ENCODE results near the gene ANO8.

Gene ANO8

DNA sequence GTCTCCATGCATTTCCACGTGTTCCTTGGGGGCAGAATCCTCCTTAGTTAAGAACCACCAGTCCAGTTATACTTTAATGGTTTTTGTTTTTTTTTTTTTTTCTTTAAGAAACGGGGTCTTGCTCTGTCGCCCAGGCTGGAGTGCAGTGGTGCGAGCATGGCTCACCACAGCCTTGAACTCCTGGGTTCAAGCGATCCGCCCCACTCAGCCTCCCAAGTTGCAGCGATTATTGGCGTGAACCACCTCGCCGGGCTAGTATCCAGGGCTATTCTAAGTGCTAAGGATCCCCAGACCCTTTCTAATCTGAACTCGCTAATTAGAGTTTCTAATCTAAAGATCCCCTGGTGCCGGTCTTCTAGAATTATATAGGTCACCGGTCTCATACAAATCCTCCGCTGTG is 41.0 kb downstream of the ANO8 start:
- H3K9ac ChIP-seq (ENCODE audit: low read length) = no peak overlapping the region
- no peak overlapping the region for H3K4ac ChIP-seq (ENCODE audit: low read depth in 1 of 2, low read length in 2 of 2)
- H3K4me3 ChIP-seq (ENCODE audit: insufficient read depth in 1 of 2, low read depth in 1 of 2, low read length in 2 of 2) = no peak overlapping the region
- 96% methylated on average over 13 of the region's 14 CpGs for WGBS
- no peak overlapping the region for H2BK15ac ChIP-seq (ENCODE audit: low read depth, poor library complexity, severe bottlenecking)
- no peaks in the 10 kb centered on the region for H3K9me3 ChIP-seq (ENCODE audit: control insufficient read depth, low read length)
- H2BK120ac ChIP-seq (ENCODE audit: low read depth, low read length) = no peak overlapping the region
- H2AK5ac ChIP-seq (ENCODE audit: low read length, severe bottlenecking) = no peak overlapping the region
- H4K91ac ChIP-seq (ENCODE audit: low read length) = no peak overlapping the region
- H3K79me1 ChIP-seq (replicated peaks; ENCODE audit: low read length, poor library complexity, severe bottlenecking) = peaks cover 16% of the 10 kb centered on the region
- no peak overlapping the region for H3K27ac ChIP-seq (ENCODE audit: low read length, poor library complexity, severe bottlenecking)
- DNase-seq = no peak
- H3K18ac ChIP-seq (ENCODE audit: low read depth in 1 of 2, low read length in 2 of 2) = no peak overlapping the region
- no peak overlapping the region for H3K14ac ChIP-seq (ENCODE audit: low read length in 2 of 2)
- H2BK5ac ChIP-seq (ENCODE audit: low read depth, low read length, poor library complexity, severe bottlenecking) = no peak overlapping the region
- no peak overlapping the region for H4K8ac ChIP-seq (ENCODE audit: low read length)
- H3K4me1 ChIP-seq (ENCODE audit: control insufficient read depth, insufficient read depth, low read depth, low read length) = peaks cover 18% of the 10 kb centered on the region
- H2BK12ac ChIP-seq (ENCODE audit: low read length in 2 of 2) = no peak overlapping the region
- H2AFZ ChIP-seq (ENCODE audit: low read depth, low read length) = no peak overlapping the region
- peaks cover 3 to 27% of the 10 kb centered on the region in 2 experiments for H3K36me3 ChIP-seq (ENCODE audit: control insufficient read depth in 1 of 2, insufficient read depth in 2 of 2, low read depth in 1 of 2, low read length in 2 of 2)
- H3K23ac ChIP-seq (ENCODE audit: low read length in 2 of 2) = no peak overlapping the region
- H3K27me3 ChIP-seq (ENCODE audit: control insufficient read depth in 1 of 2, insufficient read depth in 1 of 2, low read length in 2 of 2) = no peaks in the 10 kb centered on the region
- H3K4me2 ChIP-seq (ENCODE audit: low read length, poor library complexity, severe bottlenecking) = no peak overlapping the region

DNA sequence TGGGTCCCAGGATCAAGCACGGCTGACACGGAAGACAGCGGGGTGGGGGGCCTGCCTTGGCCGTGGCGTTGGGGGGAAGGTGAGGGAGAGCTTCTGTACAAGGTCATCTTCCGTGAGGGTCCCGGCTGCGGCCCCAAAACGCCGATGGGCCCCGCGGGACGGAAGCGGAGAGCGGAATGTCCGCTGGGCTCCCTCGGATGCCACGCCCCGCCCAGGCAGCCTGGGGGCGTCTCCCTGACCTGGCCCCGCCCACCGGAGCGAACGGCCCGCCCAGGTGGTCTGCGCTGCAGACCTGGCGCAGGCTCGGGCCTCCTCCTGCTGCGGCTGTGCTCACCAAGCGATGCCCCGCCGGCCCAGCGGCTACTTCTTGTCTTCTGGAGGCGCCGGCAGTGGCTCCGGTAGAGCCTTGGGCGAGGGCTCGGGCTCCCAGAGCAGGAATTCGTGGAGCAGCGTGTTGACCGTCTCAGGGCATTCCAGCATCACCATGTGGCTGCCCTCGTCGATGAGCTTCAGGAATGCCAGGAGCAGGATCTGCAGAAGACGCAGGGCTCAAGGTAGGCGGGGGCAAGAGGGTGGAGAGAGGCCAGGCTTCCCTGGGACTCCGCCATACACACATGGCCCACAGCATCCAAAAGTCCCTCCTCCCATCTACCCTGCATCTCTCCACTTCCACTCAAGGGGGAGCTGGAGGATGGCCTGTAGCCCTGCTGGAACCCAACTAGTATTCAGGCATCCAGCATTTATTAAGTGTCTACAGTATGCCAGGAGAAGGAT is 42.2 kb downstream of the ANO8 start:
- Histone ChIP-seq H3K4me3 (ENCODE audit: insufficient read depth in 1 of 2, low read depth in 1 of 2, low read length in 2 of 2) (peak overlapping the region; percentile 54 to 75), H3K4me1 (ENCODE audit: control insufficient read depth, insufficient read depth, low read depth, low read length) (peaks cover 18% of the 10 kb centered on the region), H3K4ac (ENCODE audit: low read depth in 1 of 2, low read length in 2 of 2) (peak overlapping the region; percentile 79 to 98), H4K91ac (ENCODE audit: low read length) (peak overlapping the region; percentile 90), H2AK5ac (ENCODE audit: low read length, severe bottlenecking) (no peak overlapping the region), H3K9me3 (ENCODE audit: control insufficient read depth, low read length) (no peaks in the 10 kb centered on the region), H2BK15ac (ENCODE audit: low read depth, poor library complexity, severe bottlenecking) (peak overlapping the region; percentile 73), H2BK120ac (ENCODE audit: low read depth, low read length) (peak overlapping the region; percentile 86), H2BK12ac (ENCODE audit: low read length in 2 of 2) (peak overlapping the region in 1 of 2 experiments; percentile 65), H2BK5ac (ENCODE audit: low read depth, low read length, poor library complexity, severe bottlenecking) (peak overlapping the region; percentile 82), H3K27ac (ENCODE audit: low read length, poor library complexity, severe bottlenecking) (peak overlapping the region; percentile 89), H3K27me3 (ENCODE audit: control insufficient read depth in 1 of 2, insufficient read depth in 1 of 2, low read length in 2 of 2) (no peaks in the 10 kb centered on the region), H3K23ac (ENCODE audit: low read length in 2 of 2) (no peak overlapping the region), H2AFZ (ENCODE audit: low read depth, low read length) (peak overlapping the region; percentile 75), H3K36me3 (ENCODE audit: control insufficient read depth in 1 of 2, insufficient read depth in 2 of 2, low read depth in 1 of 2, low read length in 2 of 2) (peaks cover 0 to 21% of the 10 kb centered on the region in 2 experiments), H4K8ac (ENCODE audit: low read length) (peak overlapping the region; percentile 79), H3K14ac (ENCODE audit: low read length in 2 of 2) (peak overlapping the region in 1 of 2 experiments; percentile 68), H3K4me2 (ENCODE audit: low read length, poor library complexity, severe bottlenecking) (peak overlapping the region; percentile 79), H3K18ac (ENCODE audit: low read depth in 1 of 2, low read length in 2 of 2) (peak overlapping the region; percentile 86 to 92), H3K9ac (ENCODE audit: low read length) (peak overlapping the region; percentile 64), H3K79me1 (replicated peaks; ENCODE audit: low read length, poor library complexity, severe bottlenecking) (peaks cover 12% of the 10 kb centered on the region)
- peak; percentile 94 for DNase-seq
- WGBS = 3% methylated on average over 42 of the region's 46 CpGs

DNA sequence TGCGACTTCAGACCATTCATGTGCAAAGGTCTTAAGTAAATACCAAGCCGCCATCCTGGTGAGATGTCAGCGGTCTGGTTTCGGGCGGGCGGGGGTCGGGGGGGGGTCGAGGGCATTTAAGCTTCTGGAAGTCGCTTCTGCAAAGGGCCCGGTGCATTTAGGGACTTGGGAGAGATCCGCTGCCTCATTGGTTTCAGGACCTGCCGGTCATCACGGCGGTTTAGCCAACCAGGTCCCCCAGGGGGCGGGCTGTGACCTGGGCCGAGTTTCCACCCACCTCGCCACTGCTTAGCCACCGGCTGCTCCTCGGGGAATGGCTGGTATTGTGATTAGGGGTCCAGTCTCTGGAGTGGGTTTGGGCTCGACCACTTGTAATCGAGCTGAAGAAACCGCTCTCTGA is 45.2 kb downstream of the ANO8 start:
- no peaks in the 10 kb centered on the region for H3K27me3 ChIP-seq (ENCODE audit: control insufficient read depth in 1 of 2, insufficient read depth in 1 of 2, low read length in 2 of 2)
- H2BK12ac ChIP-seq (ENCODE audit: low read length in 2 of 2) = no peak overlapping the region
- H4K91ac ChIP-seq (ENCODE audit: low read length) = no peak overlapping the region
- H3K23ac ChIP-seq (ENCODE audit: low read length in 2 of 2) = no peak overlapping the region
- H3K18ac ChIP-seq (ENCODE audit: low read depth in 1 of 2, low read length in 2 of 2) = no peak overlapping the region
- no peak overlapping the region for H3K4me3 ChIP-seq (ENCODE audit: insufficient read depth in 1 of 2, low read depth in 1 of 2, low read length in 2 of 2)
- H3K27ac ChIP-seq (ENCODE audit: low read length, poor library complexity, severe bottlenecking) = no peak overlapping the region
- H2AK5ac ChIP-seq (ENCODE audit: low read length, severe bottlenecking) = no peak overlapping the region
- H2BK15ac ChIP-seq (ENCODE audit: low read depth, poor library complexity, severe bottlenecking) = no peak overlapping the region
- H3K9ac ChIP-seq (ENCODE audit: low read length) = no peak overlapping the region
- H3K4me1 ChIP-seq (ENCODE audit: control insufficient read depth, insufficient read depth, low read depth, low read length) = peaks cover 15% of the 10 kb centered on the region
- peak overlapping the region; percentile 34 for H3K4me2 ChIP-seq (ENCODE audit: low read length, poor library complexity, severe bottlenecking)
- no peaks in the 10 kb centered on the region for H3K9me3 ChIP-seq (ENCODE audit: control insufficient read depth, low read length)
- DNase-seq = peak; percentile 88
- H3K79me1 ChIP-seq (replicated peaks; ENCODE audit: low read length, poor library complexity, severe bottlenecking) = peaks cover 9% of the 10 kb centered on the region
- no peak overlapping the region for H3K4ac ChIP-seq (ENCODE audit: low read depth in 1 of 2, low read length in 2 of 2)
- H3K14ac ChIP-seq (ENCODE audit: low read length in 2 of 2) = no peak overlapping the region
- peaks cover 0 to 7% of the 10 kb centered on the region in 2 experiments for H3K36me3 ChIP-seq (ENCODE audit: control insufficient read depth in 1 of 2, insufficient read depth in 2 of 2, low read depth in 1 of 2, low read length in 2 of 2)
- H2BK5ac ChIP-seq (ENCODE audit: low read depth, low read length, poor library complexity, severe bottlenecking) = no peak overlapping the region
- WGBS = 18% methylated on average over 22 of the region's 22 CpGs
- H2AFZ ChIP-seq (ENCODE audit: low read depth, low read length) = peak overlapping the region; percentile 47
- H4K8ac ChIP-seq (ENCODE audit: low read length) = peak overlapping the region; percentile 50
- no peak overlapping the region for H2BK120ac ChIP-seq (ENCODE audit: low read depth, low read length)

DNA sequence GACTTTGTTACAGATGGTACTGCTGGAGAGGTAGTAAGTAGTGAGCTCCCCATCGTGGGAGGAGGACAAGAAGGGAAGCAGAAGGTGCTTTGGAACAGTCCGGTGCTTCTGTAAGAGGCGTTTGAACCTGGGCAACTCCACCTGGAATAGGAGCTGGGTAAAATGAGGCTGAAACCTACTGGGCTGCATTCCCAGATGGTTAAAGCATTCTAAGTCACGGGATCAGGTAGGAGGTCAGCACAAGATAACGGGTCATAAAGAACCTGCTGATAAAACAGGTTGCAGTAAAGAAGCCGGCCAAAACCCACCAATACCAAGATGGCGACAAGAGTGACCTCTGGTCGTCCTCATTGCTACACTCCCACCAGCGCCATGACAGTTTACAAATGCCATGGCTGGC is 47.9 kb downstream of the ANO8 start:
- Histone ChIP-seq H3K18ac (ENCODE audit: low read depth in 1 of 2, low read length in 2 of 2) (no peak overlapping the region), H2BK120ac (ENCODE audit: low read depth, low read length) (no peak overlapping the region), H3K9me3 (ENCODE audit: control insufficient read depth, low read length) (no peaks in the 10 kb centered on the region), H3K79me1 (replicated peaks; ENCODE audit: low read length, poor library complexity, severe bottlenecking) (no peaks in the 10 kb centered on the region), H4K8ac (ENCODE audit: low read length) (no peak overlapping the region), H3K4me2 (ENCODE audit: low read length, poor library complexity, severe bottlenecking) (no peak overlapping the region), H3K27ac (ENCODE audit: low read length, poor library complexity, severe bottlenecking) (no peak overlapping the region), H4K91ac (ENCODE audit: low read length) (no peak overlapping the region), H2AFZ (ENCODE audit: low read depth, low read length) (no peak overlapping the region), H2BK12ac (ENCODE audit: low read length in 2 of 2) (no peak overlapping the region), H2AK5ac (ENCODE audit: low read length, severe bottlenecking) (no peak overlapping the region), H3K14ac (ENCODE audit: low read length in 2 of 2) (no peak overlapping the region), H2BK5ac (ENCODE audit: low read depth, low read length, poor library complexity, severe bottlenecking) (no peak overlapping the region), H3K4me3 (ENCODE audit: insufficient read depth in 1 of 2, low read depth in 1 of 2, low read length in 2 of 2) (no peak overlapping the region), H3K4ac (ENCODE audit: low read depth in 1 of 2, low read length in 2 of 2) (no peak overlapping the region), H3K9ac (ENCODE audit: low read length) (no peak overlapping the region), H2BK15ac (ENCODE audit: low read depth, poor library complexity, severe bottlenecking) (no peak overlapping the region), H3K36me3 (ENCODE audit: control insufficient read depth in 1 of 2, insufficient read depth in 2 of 2, low read depth in 1 of 2, low read length in 2 of 2) (peaks cover 0 to 10% of the 10 kb centered on the region in 2 experiments), H3K27me3 (ENCODE audit: control insufficient read depth in 1 of 2, insufficient read depth in 1 of 2, low read length in 2 of 2) (peaks cover 0 to 4% of the 10 kb centered on the region in 2 experiments), H3K23ac (ENCODE audit: low read length in 2 of 2) (no peak overlapping the region), H3K4me1 (ENCODE audit: control insufficient read depth, insufficient read depth, low read depth, low read length) (peaks cover 10% of the 10 kb centered on the region)
- 93% methylated on average over 9 of the region's 9 CpGs for WGBS
- no peak for DNase-seq

All from mesenchymal stem cell (in vitro differentiated cells and primary cell).